Activated T-helper 1 cell treated with anti-CD3 and anti-CD28 coated beads, Interleukin-12 subunit alpha, Interleukin-12 subunit beta, Interleukin-2, Interleukin-4 antibody, amounts not matched to agents 30 ng/mL and 10 ng/mL and 1 ng/mL, durations not matched to agents 14 hours and 24 hours and 36 hours (primary cell): ENCODE results near the gene FAM229B. TPM values are rescaled to one million over a fixed set of nuclear protein-coding genes. Genes with fewer than 3 reads are reported as not detected.

Experiments used
- total RNA-seq: library from RNA; stranded (reverse); gene quantifications from 2 replicates; pipeline ENCODE4 v1.2.3, GENCODE V29; 2022

Gene FAM229B
- total RNA-seq, 1 donor from 2014 or later, result 2.2 TPM

Other genes with a start within 250 kb of the FAM229B start
- gene FYN, start 214.1 kb upstream of the FAM229B start, total RNA-seq, result 347 and 355 TPM in 2 replicates
- 0.17 TPM in 1 of 2 replicates, not detected in the other for gene CCN6, start 33.5 kb upstream of the FAM229B start, total RNA-seq
- 24.4 and 26.2 TPM in 2 replicates for gene TUBE1, start 109 bp upstream of the FAM229B start, total RNA-seq
- gene LAMA4, start 167.0 kb downstream of the FAM229B start, total RNA-seq, result not detected in 2 replicates